ENCODE measurements around the gene STOML1.

Gene STOML1

DNA sequence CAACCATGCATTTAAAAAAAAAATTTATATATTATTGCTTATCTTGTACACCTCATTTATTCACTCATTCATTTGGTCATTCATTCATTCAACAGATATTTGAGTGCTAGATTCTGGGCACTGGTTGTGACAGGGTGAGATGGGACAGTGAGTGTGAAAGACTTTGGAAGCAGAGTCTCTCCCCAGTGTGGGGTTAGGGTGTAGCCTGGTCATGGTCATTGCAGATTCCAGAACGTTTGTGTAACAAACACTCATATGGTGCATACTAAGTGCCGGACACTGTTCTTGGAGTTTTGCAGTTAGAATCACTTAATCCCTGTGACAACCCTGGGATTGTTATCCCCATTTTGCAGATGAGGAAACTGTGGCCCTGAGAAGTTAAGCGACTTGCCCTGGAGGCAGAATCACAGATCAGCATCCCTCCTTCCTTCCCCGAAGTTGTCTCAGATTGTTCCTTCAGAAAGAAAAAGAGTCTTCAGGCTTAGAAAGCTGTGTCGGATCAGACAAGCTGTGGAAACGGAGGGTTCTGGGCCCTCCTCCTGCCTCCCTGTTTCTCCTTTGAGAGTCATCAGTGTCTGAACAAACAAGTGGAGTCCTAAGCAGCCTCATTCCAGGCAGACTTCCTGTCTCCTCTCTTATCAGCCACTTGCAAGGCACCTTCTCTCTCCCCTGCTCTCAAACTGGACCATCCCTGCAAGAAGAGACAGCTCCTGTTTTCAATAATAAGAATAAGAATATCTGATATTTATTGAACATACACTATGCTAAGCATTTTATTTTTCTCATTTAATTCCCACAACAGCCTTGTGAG lies 59.5 kb downstream of the STOML1 start:
- no peak overlapping the region for H2AFZ ChIP-seq (ENCODE audit: low read depth)
- no peak overlapping the region for H3K4me3 ChIP-seq (IDR thresholded peaks at IDR 0.05; ENCODE audit: insufficient read depth, low read depth, low read length)
- no peak overlapping the region for H3K4me2 ChIP-seq
- H3K36me3 ChIP-seq (ENCODE audit: insufficient read depth): no peaks in the 10 kb centered on the region
- H3K27me3 ChIP-seq (ENCODE audit: insufficient read depth, low read depth): peaks cover 11% of the 10 kb centered on the region; the same call in 1 of the 2 replicates
- H4K20me1 ChIP-seq (ENCODE audit: insufficient read depth): no peaks in the 10 kb centered on the region
- no peaks in the 10 kb centered on the region for H3K79me2 ChIP-seq (ENCODE audit: insufficient read depth, low read depth)
- H3K4me1 ChIP-seq (ENCODE audit: low read depth, poor library complexity, severe bottlenecking): no peaks in the 10 kb centered on the region
- TF ChIP-seq, protein P1, sequence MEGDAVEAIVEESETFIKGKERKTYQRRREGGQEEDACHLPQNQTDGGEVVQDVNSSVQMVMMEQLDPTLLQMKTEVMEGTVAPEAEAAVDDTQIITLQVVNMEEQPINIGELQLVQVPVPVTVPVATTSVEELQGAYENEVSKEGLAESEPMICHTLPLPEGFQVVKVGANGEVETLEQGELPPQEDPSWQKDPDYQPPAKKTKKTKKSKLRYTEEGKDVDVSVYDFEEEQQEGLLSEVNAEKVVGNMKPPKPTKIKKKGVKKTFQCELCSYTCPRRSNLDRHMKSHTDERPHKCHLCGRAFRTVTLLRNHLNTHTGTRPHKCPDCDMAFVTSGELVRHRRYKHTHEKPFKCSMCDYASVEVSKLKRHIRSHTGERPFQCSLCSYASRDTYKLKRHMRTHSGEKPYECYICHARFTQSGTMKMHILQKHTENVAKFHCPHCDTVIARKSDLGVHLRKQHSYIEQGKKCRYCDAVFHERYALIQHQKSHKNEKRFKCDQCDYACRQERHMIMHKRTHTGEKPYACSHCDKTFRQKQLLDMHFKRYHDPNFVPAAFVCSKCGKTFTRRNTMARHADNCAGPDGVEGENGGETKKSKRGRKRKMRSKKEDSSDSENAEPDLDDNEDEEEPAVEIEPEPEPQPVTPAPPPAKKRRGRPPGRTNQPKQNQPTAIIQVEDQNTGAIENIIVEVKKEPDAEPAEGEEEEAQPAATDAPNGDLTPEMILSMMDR (conservative IDR thresholded peaks at IDR 0.05; ENCODE audit: low read depth, low read length): no peak
- H3K9ac ChIP-seq: no peak overlapping the region
- H3K27ac ChIP-seq: no peak overlapping the region

GRCh38 chr15:73931441-73931840 lies 60.7 kb downstream of the STOML1 start:
- no peaks in the 10 kb centered on the region for H3K4me1 ChIP-seq (ENCODE audit: low read depth, poor library complexity, severe bottlenecking)
- no peaks in the 10 kb centered on the region for H3K36me3 ChIP-seq (ENCODE audit: insufficient read depth)
- H3K4me2 ChIP-seq: no peak overlapping the region
- TF ChIP-seq, protein P1 (conservative IDR thresholded peaks at IDR 0.05; ENCODE audit: low read depth, low read length): no peak
- no peak overlapping the region for H3K27ac ChIP-seq
- peaks cover 11% of the 10 kb centered on the region; the same call in 1 of the 2 replicates for H3K27me3 ChIP-seq (ENCODE audit: insufficient read depth, low read depth)
- H2AFZ ChIP-seq (ENCODE audit: low read depth): no peak overlapping the region
- no peaks in the 10 kb centered on the region for H3K79me2 ChIP-seq (ENCODE audit: insufficient read depth, low read depth)
- H3K4me3 ChIP-seq (IDR thresholded peaks at IDR 0.05; ENCODE audit: insufficient read depth, low read depth, low read length): no peak overlapping the region
- no peaks in the 10 kb centered on the region for H4K20me1 ChIP-seq (ENCODE audit: insufficient read depth)
- no peak overlapping the region for H3K9ac ChIP-seq

- H2AFZ ChIP-seq (ENCODE audit: low read depth): no peak overlapping the region
- no peaks in the 10 kb centered on the region for H3K4me1 ChIP-seq (ENCODE audit: low read depth, poor library complexity, severe bottlenecking)
Observed at GRCh38 chr15:73930790-73931281, 61.3 kb downstream of the STOML1 start.

GRCh38 chr15:73930371-73930770 lies 61.7 kb downstream of the STOML1 start:
- Histone ChIP-seq H3K27ac (no peak overlapping the region), H3K4me3 (IDR thresholded peaks at IDR 0.05; ENCODE audit: insufficient read depth, low read depth, low read length) (no peak overlapping the region), H3K9ac (no peak overlapping the region), H3K27me3 (ENCODE audit: insufficient read depth, low read depth) (peaks cover 11% of the 10 kb centered on the region; the same call in 1 of the 2 replicates), H3K4me1 (ENCODE audit: low read depth, poor library complexity, severe bottlenecking) (no peaks in the 10 kb centered on the region), H3K36me3 (ENCODE audit: insufficient read depth) (no peaks in the 10 kb centered on the region), H3K79me2 (ENCODE audit: insufficient read depth, low read depth) (no peaks in the 10 kb centered on the region), H3K4me2 (no peak overlapping the region), H2AFZ (ENCODE audit: low read depth) (no peak overlapping the region), H4K20me1 (ENCODE audit: insufficient read depth) (no peaks in the 10 kb centered on the region)
- TF ChIP-seq, protein P1 (conservative IDR thresholded peaks at IDR 0.05; ENCODE audit: low read depth, low read length): no peak

More at GRCh38 chr15:73930790-73931281, 61.3 kb downstream of the STOML1 start:
- H4K20me1 ChIP-seq (ENCODE audit: insufficient read depth): no peaks in the 10 kb centered on the region
- H3K27ac ChIP-seq: no peak overlapping the region
- no peaks in the 10 kb centered on the region for H3K36me3 ChIP-seq (ENCODE audit: insufficient read depth)
- H3K27me3 ChIP-seq (ENCODE audit: insufficient read depth, low read depth): peaks cover 11% of the 10 kb centered on the region; the same call in 1 of the 2 replicates
- H3K4me2 ChIP-seq: no peak overlapping the region
- H3K9ac ChIP-seq: no peak overlapping the region
- TF ChIP-seq, protein P1 (conservative IDR thresholded peaks at IDR 0.05; ENCODE audit: low read depth, low read length): no peak
- no peaks in the 10 kb centered on the region for H3K79me2 ChIP-seq (ENCODE audit: insufficient read depth, low read depth)
- H3K4me3 ChIP-seq (IDR thresholded peaks at IDR 0.05; ENCODE audit: insufficient read depth, low read depth, low read length): no peak overlapping the region
